Left colon (tissue), 2 donors: ENCODE results near the gene SHOX. TPM values are rescaled to one million over a fixed set of nuclear protein-coding genes. Genes with fewer than 3 reads are reported as not detected.

Experiments used
- ATAC-seq: fragments of 200-7000 bp; cut with Tn5 transposase; one replicate; pipeline ENCODE4 v1.9.1; 2020; ENCODE audit warnings: mild to moderate bottlenecking, moderate library complexity
- DNase-seq, 2 donors: peaks; one replicate each; pipeline ENCODE4 v3.0.0-alpha.2; 2020
- intact Hi-C, 2 donors: fragments of 100-400 bp; cut with DNase I in 1 of 2; cut with micrococcal nuclease in 1 of 2; formaldehyde crosslinking; loops; one replicate each; pipeline versions ENCODE4 v1.11.2 to v1.14.0; 2022; cut with DNase I, micrococcal nuclease
- total RNA-seq, 2 donors: library from RNA; stranded (reverse); fragmentation: NEBNext Ultra II Directional; extraction: Animal tissue kit (Norgen Biotek cat#: 25700); gene quantifications; one replicate each; pipeline ENCODE4 v1.2.1, GENCODE V29; 2021
- donor health status: DM: no; HTN: no; CAD: no.
- donor health status: DM: yes; HTN: yes; CAD: no.

Gene SHOX
- total RNA-seq, 2 donors from 2014 or later: 0.06 to 0.36 TPM

DNA sequence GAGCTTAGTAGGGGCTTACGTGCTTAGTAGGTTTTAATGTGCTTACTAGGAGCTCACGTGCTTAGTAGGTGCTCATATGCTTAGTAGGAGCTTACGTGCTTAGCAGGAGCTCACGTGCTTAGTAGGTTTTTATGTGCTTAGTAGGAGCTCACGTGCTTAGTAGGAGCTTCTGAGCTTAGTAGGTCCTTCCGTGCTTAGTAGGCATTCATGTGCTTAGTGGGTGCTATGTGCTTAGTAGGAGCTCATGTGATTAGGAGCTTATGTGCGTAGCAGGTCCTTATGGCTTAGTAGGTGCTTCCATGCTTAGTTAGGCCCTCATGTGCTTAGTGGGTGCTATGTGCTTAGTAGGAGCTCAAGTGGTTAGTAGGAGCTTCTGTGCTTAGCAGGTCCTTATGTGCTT, 59.4 kb downstream of the SHOX start:
- no peak for DNase-seq
- ATAC-seq: no peak
- intact Hi-C loops: no loop called here

DNA sequence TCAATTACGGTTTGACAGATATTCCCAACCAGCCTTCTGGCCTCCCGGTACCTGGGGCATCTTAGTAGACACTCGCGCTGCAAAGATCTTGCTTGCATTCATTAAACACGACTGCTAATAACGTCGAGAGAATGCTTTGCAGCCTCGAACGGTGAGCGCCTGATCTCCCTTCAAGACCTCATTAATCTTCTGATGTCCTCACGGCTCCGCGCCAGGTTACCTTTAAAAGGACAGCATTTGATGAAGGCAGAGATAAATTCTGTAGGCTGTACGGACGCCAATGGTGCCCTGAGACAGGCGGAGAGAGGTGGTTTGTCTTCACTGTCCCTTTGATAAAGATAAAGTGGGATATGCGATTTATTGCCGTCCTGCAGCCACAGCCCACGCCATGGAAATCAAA, 64.2 kb downstream of the SHOX start:
- DNase-seq (no peak), ATAC-seq (no peak)
- intact Hi-C loops: no loop called here

DNA sequence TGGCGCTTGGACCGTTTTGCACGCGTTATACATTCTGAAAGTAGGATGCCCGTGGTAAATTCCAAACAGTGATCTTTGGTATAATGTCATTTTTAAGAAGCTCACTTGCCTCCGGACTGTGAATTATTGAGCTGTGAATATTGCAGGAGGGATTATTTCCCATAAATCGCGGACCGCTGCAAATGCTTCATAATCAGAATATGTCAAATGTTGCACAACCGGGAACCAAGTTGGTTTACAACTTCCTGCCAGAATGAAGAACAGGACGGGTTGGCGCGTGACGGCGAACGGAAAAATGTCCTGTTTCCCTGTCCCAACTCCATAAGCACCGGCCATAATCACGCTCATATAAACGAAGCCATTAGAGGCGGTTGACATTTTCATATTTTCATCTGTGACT, 67.6 kb downstream of the SHOX start:
- no peak for DNase-seq
- intact Hi-C loops: no loop called here
- ATAC-seq: no peak

DNA sequence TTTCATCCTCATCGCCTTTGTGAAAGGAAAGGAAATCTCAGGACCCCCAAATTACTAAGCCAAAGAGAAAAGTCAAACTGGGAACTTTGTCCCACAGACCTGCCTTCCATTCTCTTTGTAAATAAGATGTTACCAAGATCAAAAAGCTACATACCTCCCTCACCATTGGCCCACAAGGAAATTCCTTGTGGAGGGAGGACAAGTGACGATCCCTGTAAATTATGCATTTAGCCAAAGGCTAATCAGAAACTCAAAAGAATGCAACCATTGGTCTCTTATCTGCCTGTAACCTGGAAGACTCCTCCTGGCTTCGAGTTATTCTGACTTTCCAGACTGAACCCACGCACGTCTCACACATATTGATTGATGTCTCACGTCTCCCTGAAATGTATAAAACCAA, 70.3 kb downstream of the SHOX start:
- ATAC-seq (no peak), DNase-seq (no peak)
- intact Hi-C loops: no loop called here

DNA sequence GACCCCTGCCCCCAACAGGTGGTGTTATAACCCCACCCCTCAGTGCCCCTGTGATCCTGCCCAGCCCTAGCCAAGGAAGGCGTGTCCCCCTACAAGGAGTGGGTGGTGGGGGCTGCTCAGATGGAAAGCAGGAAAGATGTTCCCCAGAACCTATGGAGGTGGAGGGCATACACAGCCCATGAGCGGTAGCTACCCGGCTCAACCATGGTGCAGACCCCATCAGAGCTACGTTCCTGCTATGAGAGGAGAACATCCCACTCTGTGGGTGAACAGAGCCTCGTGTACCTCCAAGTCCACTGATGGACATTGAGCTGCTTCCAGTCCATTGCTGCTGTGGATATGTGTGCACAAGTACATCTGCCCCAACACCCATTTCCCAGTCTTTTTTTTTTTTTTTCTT, 71.1 kb downstream of the SHOX start:
- no peak for ATAC-seq
- no peak for DNase-seq
- intact Hi-C loops: no loop called here

DNA sequence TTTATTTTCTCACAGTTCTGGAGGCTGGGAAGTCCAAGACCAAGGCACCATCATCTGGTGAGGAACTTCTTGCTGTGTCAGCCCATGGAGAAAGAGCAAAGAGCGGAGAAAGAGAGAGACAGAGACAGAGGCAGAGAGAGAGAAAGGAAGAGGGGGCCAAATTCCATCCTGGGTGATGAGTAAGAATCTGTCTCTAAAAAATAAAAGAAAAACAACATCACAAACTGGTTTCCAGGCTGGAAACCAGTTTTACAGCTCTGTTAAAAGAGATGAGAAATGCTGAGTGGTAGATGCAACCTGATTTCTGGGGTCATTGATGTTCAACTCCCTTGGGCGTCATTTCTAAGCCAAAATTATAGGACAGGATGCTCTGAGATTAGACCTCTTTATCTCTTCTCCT, 72.9 kb downstream of the SHOX start:
- intact Hi-C loops: no loop called here
- ATAC-seq (no peak), DNase-seq (no peak)

DNA sequence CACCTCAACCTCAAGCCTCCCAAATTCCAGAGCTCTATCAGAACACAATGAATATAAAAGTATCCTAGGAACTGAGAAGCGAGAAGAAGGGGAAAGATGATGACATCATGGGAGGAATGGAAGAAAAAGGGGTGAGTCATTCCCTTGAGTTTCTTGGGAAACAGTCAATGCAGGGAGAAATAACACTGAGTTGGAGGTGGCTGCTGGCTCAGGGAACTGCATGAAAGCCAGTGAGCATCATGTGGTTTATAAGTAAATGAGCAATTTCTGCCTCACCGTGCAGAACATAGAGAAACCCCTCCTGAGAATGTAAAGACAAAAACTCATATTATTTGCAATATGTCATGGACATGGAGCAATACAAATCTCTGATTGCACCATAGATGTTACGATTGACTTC, 73.3 kb downstream of the SHOX start:
- no peak for DNase-seq
- intact Hi-C loops: no loop called here
- no peak for ATAC-seq

Other genes with a start within 250 kb of the SHOX start
- gene PPP2R3B, start 243.9 kb upstream of the SHOX start, total RNA-seq: 10 to 100 TPM; 10.8 to 11.3 TPM